Measurements from ENCODE around the gene TMC4.
"Not testable (repeated sequence)": the region's sequence is repeated elsewhere in the genome, so short reads cannot be mapped to it uniquely, and the experiment has no call there.

Gene TMC4

DNA sequence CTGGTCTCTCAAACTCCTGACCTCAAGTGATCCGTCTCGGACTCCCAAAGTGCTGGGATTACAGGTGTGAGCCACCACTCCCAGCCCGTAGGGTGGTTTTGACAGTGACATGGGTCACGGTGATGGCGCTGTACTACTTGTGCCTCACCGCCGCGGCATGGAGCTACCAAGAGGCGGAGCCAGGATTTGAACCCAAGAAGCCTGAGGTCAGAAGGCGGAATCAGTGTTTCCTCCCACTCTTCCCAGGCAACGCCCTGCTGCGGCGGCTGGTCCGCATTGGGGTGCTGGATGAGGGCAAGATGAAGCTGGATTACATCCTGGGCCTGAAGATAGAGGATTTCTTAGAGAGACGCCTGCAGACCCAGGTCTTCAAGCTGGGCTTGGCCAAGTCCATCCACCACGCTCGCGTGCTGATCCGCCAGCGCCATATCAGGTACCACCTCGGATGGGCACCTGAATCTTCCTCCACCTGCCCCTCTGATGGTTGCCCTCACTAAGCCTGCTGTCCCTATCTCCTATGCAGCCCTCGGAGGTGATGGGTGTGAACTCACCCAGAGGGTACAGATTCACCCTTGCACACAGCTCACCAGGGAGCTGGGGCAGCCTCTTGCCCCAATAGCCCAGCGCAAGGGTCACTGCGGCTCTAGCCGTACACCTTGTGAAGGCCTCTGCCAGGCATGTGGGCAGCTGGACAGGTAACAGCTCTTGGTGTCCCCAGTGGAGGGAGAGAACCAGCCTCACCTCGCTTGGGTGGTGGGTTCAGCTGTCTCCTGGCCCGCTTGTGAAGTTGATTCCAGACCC lies 33.3 kb upstream of the TMC4 start:
- DNase-seq = no peak
- intact Hi-C loops (cut with DNase I) = no loop called here

DNA sequence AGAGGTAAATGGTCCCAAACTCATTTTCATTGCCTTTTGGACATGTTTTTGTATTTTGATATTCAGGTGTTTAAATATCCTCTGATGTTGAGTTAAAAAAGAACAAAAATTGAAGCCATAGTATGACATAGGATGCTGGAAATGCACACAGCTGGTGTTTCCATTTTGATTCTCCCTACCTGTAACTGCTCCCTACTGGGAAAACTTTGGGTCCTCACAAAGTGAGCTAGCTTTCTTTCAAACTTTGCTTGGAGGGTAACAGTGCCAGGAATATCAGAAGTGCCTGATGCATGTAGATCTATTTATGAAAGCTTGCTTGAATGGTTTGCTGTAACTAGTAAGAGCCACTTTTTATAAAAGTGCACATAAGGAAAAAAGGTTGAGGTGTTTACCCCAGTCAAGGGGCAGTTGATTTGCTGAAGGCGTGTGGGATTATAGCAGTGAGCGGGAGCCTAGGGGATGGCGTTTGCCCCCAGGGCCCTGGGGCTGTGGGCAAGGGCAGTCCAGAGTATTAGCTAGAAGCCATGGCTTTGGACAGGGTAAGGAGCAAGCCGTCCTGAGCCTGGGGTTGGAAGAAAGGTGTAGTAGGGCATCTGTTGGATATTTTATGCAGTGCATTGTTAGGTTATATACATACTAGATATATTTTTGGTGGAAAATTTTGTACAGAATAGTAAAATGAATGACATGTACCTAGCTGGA lies 32.0 kb upstream of the TMC4 start:
- intact Hi-C loops (cut with DNase I) = no loop called here
- DNase-seq = no peak

DNA sequence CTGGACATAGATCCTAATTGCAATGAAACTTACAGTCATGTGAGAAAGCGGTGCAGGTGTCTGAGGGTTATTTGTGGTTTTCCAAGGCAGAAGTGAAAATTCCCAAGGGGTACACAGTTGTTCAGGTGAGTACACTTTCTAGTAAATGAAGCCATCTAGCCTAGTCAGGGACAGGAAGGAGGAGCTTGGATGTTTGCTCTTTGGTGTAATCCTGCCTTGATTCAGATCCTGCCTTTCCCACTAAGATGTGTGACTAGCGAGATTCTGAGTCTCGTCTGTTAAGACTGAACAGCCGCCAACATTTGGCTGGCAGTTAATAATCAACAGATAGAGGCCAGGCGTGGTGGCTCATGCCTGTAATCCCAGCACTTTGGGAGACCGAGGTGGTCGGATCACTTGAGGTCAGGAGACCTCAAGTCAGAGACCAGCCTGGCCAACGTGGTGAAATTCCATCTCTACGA lies 30.2 kb upstream of the TMC4 start:
- no peak for DNase-seq
- intact Hi-C loops (cut with DNase I) = no loop called here

DNA sequence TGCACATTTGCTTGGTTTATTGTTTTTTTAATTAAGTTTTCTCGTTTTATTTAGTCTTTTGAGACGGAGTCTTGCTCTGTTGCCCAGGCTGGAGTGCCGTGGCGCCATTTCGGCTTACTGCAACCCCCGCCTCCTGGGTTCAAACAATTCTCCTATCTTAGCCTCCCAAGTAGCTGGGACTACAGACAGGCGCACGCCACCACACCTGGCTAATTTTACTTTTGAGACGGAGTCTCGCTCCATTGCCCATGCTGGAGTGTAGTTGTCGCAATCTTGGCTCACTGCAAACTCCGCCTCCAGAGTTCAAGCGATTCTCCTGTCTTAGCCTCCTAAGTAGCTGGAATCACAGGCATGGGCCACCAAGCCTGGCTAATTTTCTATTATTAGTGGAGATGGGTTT lies 29.0 kb upstream of the TMC4 start:
- intact Hi-C loops (cut with DNase I) = no loop called here
- no peak for DNase-seq

DNA sequence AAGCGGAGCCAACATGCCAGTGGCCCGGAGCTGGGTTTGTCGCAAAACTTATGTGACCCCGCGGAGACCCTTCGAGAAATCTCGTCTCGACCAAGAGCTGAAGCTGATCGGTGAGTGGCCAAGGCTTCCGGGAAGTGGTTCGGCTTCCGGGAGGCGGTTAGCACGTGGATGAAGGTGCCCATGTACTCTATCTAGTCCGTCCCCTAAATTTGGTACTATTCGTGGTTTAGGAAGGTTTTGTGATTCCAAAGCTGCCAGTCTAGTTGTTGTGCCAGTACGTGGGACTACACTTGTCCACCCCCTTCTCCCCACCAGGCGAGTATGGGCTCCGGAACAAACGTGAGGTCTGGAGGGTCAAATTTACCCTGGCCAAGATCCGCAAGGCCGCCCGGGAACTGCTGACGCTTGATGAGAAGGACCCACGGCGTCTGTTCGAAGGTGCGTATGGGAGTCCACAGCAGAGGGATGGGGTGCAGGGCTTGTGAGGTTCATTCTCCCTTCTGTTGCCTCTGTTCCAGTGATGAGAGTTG lies 28.3 kb upstream of the TMC4 start:
- DNase-seq = no peak
- intact Hi-C loops (cut with DNase I) = no loop called here

DNA sequence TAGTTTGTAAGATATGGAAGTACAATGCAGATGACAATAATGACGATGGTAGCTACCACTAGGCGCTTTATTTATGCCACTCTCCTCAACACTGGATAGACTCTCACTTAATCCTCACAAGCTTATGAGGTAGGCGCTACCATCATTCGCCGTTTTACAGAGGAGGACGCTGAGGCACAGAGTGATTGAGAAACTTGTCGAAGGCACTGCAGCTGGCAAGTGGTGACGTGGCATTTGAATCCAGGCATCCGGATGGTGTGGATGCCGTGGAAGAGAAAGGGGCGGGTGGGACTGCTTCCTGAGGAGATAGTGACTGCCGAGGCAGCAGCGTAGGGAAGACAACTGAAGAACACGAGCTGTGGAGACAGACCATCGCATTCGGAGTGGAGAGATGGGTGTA lies 26.4 kb upstream of the TMC4 start:
- DNase-seq = no peak
- intact Hi-C loops (cut with DNase I) = no loop called here

DNA sequence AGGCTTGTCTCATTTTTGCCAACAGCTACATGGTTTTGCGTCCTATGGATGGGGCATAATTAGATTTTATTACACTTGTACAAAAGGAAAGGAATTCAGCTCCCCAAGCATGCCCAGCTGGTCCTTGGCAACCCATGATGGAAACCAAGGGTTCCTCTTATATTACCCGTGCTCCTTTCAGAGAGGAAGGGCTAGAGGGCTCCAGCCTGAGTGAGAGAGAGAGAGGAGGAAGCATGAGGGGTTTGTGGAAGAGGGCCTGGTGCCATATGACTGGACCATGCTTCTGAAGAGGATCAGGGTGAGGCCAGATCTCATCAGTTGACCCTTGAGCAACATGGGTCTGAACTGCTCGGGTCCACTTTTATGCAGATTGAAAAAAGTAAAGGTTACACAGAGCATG lies 24.2 kb upstream of the TMC4 start:
- intact Hi-C loops (cut with DNase I) = no loop called here
- DNase-seq = no peak

DNA sequence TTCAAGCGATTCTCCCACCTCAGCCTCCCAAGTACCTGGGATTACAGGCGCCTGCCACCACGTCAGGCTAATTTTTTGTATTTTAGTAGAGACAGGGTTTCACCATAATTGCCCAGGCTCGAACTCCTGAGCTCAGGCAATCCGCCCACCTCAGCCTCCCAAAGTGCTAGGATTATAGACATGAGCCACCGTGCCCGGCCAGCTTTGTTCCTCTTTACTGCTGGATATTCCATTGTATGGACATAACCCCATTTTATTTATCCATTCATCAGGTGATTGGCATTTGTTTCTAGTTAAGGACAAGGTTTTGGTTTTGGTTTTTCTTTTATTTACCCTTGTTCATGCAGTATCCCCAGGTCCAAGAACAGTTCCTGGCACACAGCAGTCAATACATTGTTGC lies 23.6 kb upstream of the TMC4 start:
- DNase-seq = no peak
- intact Hi-C loops (cut with DNase I) = no loop called here

DNA sequence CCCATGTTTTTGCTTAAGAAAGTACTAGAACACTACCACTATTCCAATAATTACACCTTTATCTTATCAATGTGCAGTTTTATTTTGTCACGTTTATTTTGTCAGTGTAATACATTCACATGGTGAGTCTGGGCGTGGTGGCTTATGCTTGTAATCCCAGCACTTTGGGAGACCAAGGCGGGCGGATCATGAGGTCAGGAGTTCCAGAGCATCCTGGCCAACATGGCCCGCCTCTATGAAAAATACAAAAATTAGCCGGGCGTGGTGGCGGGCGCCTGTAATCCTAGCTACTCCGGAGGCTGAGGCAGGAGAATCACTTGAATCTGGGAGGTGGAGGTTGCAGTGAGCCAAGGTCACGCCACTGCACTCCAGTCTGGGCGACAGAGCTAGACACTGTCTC lies 21.5 kb upstream of the TMC4 start:
- intact Hi-C loops (cut with DNase I); DNase-seq: not testable (repeated sequence)

DNA sequence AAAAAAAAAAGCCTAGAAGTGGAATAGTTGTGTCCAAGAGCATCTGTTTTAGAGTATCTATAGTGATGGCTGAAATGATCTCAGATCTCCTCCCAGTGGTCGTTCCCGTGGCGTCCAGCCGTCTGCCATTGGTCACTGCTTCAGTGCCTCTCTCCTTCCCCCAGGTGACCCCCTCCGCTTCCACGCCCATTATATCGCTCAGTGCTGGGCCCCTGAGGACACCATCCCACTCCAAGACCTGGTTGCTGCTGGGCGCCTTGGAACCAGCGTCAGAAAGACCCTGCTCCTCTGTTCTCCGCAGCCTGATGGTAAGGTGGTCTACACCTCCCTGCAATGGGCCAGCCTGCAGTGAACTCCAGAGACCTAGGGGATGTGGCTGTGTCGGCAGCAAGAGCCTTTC lies 20.1 kb upstream of the TMC4 start:
- intact Hi-C loops (cut with DNase I) = no loop called here
- no peak for DNase-seq

DNA sequence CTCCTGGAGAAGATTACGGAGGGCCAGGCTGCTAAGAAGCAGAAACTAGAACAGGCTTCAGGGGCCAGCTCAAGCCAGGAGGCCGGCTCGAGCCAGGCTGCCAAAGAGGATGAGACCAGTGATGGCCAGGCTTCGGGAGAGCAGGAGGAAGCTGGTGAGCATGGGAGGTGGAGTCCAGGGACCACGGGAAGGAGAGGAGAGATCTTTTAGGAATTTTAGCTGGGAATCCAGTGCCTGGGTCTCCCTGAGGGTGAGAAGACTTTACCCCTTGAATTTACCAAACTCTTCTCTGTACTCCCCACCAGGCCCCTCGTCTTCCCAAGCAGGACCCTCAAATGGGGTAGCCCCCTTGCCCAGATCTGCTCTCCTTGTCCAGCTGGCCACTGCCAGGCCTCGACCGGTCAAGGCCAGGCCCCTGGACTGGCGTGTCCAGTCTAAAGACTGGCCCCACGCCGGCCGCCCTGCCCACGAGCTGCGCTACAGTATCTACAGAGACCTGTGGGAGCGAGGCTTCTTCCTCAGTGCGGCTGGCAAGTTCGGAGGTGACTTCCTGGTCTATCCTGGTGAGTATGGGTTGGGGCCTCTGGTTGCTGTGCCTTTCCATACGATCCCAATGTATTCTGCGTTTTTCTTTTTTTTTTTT lies 19.0 kb upstream of the TMC4 start:
- intact Hi-C loops (cut with DNase I) = no loop called here
- DNase-seq = no peak

DNA sequence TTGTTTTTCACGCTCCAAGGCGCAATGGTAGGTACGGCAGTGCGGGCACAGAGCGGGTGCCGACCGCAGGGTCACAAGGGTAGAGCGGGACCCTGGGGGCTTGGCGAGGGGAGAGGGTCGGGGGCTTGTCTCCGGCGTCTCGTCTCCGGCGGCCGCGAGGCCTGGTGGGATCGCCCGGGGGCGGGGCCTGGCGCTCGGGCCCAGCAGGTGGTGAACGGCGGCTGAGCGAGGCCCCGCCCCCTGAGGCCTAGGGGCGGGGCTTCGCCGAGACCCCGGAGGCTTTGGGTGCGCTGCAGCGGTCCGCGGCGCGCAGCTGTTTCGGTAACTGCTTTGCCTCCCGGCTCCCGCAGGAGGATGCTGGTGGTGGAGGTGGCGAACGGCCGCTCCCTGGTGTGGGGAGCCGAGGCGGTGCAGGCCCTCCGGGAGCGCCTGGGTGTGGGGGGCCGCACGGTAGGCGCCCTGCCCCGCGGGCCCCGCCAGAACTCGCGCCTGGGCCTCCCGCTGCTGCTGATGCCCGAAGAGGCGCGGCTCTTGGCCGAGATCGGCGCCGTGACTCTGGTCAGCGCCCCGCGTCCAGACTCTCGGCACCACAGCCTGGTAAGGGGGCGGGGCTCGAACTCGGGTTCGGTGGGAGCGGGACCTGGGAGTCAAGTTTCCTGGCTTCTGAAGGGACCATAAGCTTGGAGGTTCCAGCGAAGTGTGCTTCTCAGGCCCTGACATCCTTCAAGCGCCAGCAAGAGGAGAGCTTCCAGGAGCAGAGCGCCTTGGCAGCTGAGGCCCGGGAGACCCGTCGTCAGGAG lies 18.3 kb upstream of the TMC4 start, which contains the start of gene TSEN34:
TSS of gene TSEN34 (plus strand) at position 298 of the 800 bp plus-strand sequence. CDS start at position 355, 57 bp downstream.
- peak in 40 of 42 donors; percentile 64 to 93 (median 86) for DNase-seq
- intact Hi-C loops (cut with DNase I) = no loop called here

DNA sequence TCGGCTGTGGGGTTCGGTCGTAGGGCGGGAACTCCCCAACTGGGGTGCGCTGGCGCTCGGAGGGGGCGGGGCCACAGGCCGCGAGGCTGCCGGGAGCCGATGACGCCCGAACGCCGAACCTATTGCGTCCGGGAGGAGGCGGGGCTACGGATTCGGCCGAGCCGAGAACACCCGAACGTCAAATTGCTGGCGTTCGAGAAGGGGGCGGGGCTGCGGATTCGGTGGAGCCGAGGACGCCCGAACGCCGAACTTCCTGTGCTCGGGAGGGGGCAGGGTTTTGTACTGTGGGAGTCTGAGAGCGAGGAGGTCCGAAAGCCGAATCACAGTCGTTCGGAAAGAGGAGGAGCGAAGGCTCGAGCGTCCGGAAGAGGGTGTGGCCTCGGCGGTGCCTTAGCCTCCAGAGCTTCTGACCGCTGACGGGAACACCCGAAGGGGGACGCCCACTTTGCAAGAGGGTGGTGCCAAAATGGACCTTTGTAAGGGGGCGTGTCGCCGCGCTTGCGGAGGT lies 17.6 kb upstream of the TMC4 start:
- DNase-seq = peak; percentile 99 to 100 (median 100)
- intact Hi-C loops (cut with DNase I) = loop anchor here (1.0 kb wide), 1 partner anchor 10 kb away; the partner anchor contains the start of gene RPS9

DNA sequence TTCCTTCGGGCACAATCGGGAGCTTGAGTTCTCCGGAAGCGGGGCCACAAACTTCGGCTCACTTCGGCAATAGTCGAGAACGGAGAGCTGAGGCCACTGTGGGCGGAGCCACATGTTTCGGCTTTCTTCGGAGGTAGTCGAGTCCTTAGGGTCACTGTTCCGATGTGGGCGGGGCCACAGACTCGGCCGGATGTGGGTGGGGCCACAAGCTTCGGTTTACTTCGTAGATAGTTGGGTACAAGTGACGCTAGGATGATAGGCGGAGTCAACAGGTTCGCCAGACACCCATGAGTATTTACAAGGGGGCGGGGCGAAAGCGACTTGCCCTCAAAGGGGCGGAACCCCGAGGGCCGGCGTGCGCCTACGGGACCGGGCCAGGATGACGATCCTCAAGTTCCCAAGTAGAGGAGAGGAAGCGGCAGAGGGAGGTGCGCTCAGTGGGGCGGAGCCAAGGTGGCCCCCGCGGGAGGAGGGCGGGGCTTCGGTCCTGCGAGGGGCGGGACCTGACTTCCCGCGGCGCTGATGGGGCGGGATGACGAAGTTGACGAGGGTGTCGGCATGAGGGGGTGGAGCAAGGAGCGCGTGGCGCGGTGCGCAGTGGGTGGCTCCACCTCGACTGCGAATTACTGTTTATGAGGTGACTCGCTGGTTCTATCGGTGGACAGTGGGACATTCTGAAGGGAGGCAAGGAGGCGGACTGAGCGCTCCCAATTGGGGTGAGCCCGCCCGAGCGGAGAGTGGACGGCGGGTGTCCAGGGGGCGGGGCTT lies 17.0 kb upstream of the TMC4 start:
- intact Hi-C loops (cut with DNase I) = loop anchor here (1.0 kb wide), 1 partner anchor 10 kb away; the partner anchor contains the start of gene RPS9
- DNase-seq = peak; percentile 99 to 100 (median 100)

DNA sequence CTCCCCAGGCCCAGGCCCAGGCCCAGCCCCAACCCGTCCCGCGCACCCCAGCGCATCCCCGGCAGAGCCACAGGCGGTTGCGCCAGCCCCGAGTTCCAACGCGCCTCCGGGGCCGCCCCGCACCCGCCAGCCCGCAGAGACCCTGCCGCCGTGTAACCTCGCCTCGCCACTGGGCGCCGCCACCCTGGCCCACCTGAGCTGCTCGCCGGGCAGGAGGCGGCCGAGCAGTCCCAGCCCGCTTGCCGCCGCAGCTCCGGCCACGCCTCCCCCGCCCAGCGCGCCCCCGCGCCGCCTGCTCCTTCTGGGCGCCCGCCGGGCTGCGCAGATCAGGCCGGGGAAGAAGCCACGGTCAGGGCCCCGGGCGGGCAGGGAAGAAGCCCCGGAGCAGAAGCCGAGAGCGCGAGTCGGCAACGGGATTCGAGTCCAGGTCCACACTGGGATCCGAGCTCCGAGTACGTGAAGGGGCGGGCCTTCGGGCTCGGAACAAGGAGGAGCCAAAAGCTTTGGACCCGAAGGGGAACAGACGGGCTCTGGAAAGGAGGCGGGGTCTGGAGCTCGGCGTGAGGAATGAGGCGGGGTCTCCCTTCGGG lies 16.3 kb upstream of the TMC4 start, which contains the start of gene MBOAT7:
TSS of gene MBOAT7 (minus strand) at position 436 of the 590 bp plus-strand sequence. CDS start 1,072 bp downstream, outside the sequence.
- DNase-seq = peak in 4 of 42 donors; percentile 12 to 55 (median 44)
- intact Hi-C loops (cut with DNase I) = no loop called here

DNA sequence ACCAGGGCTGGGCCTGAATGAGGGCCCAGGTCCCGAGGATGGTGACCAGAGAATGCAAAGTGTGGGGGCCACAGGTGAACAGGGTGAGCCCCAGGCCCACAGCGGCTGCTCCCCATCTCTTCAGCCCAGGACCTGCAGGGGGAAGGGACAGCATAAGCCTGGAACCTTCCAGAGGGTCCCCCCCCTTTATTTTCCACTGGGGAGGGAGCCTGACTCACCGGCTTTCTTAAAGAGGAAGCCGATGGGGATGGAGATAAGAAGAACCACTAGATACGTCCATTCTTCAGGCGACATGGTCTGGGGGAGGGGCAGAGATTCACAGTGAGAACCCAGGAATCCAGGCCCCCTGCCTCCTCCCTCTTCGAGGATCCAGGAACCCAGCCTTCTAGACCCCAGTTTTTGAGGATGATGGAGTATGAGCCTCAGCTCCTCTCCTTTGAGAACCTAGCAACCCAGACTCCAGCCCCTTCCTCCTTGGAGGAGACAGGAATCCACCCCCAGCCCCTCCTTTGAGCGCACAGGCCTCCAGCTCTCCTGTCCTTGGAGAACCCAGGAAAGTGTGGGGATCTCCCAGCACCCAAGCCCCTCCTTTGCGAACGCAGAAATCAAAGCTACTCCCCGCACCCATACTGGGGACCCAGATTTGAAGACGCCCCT lies 15.4 kb upstream of the TMC4 start:
- intact Hi-C loops (cut with DNase I) = no loop called here
- peak in 4 of 42 donors; percentile 15 to 52 (median 40) for DNase-seq

DNA sequence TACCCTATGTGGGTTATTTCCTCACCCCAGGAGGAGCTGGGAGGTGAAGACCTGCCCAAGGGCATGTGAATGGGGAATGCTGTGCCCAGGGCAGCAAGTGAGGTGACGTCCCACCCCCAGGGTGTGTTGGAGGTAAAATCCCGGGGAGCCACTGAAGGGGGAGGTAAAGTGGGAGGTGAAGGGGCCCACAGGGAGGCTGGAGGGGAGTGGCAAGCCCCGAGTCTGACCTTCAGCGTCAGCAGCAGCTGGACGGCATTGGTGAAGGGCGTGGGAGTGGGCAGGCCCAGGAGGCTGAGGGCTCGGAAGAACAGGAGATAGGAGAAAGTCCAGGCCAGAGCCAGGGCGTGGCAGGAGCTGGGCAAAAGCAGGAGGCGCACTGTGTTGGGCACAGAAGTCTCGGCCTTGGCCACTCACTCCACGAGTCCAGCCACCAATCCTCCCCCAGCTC lies 14.0 kb upstream of the TMC4 start:
- DNase-seq = no peak
- intact Hi-C loops (cut with DNase I) = no loop called here
